Activated T-cell treated with anti-CD3 and anti-CD28 coated beads, Interleukin-2, amount 50 U/mL, for 72 hours (primary cell): ENCODE data around the gene SLC25A44. TPM values are rescaled to one million over a fixed set of nuclear protein-coding genes. Genes with fewer than 3 reads are reported as not detected.
"Not testable (repeated sequence)": the region's sequence is repeated elsewhere in the genome, so short reads cannot be mapped to it uniquely, and the experiment has no call there.

Experiments
- ATAC-seq, 2 donors: fragments of 150-1000 bp; cut with Tn5 transposase; replicated peaks in 1 of 2; 2 replicates each; pipeline ENCODE4 v1.10.0; 2021; ENCODE audit warnings: moderate library complexity in 2 of 2, mild to moderate bottlenecking in 1 of 2
- DNase-seq, 2 donors: peaks; one replicate each; pipeline ENCODE4 v3.0.0; 2021 to 2022; ENCODE audit warnings: mixed read lengths in 1 of 2
- H3K27ac Mint-ChIP-seq: one replicate; pipeline ENCODE4 v1.8.0; 2022; ENCODE audit warnings: mild to moderate bottlenecking, moderate library complexity, mixed read lengths
- H3K27me3 Mint-ChIP-seq: one replicate; pipeline ENCODE4 v1.8.0; 2022; ENCODE audit warnings: low read depth, mixed read lengths
- H3K36me3 Mint-ChIP-seq, 2 donors: one replicate each; pipeline ENCODE4 v1.8.0; 2022; ENCODE audit warnings: mixed read lengths in 2 of 2, mild to moderate bottlenecking in 1 of 2; ENCODE audit not compliant: insufficient read depth in 2 of 2
- H3K4me1 Mint-ChIP-seq: one replicate; pipeline ENCODE4 v1.8.0; 2022; ENCODE audit warnings: low read depth, mixed read lengths
- H3K4me3 Mint-ChIP-seq, 2 donors: one replicate each; pipeline ENCODE4 v1.8.0; 2022; ENCODE audit warnings: mild to moderate bottlenecking in 2 of 2, mixed read lengths in 2 of 2, moderate library complexity in 2 of 2
- H3K9me3 Mint-ChIP-seq, 2 donors: one replicate each; pipeline ENCODE4 v1.8.0; 2022; ENCODE audit warnings: mixed read lengths in 2 of 2
- total RNA-seq, 2 donors: library from RNA; stranded (reverse); gene quantifications; one replicate each; pipeline ENCODE4 v1.2.3, GENCODE V29; 2022

The SLC25A44 gene
- total RNA-seq, 2 donors from 2014 or later: 52.3 to 71.0 TPM

GRCh38 chr1:156176610-156177210, 17.2 kb upstream of the SLC25A44 start:
- DNase-seq: no peak
- Mint-ChIP-seq H3K27ac (no peak overlapping the region), H3K9me3 (no peaks in the 10 kb centered on the region), H3K27me3 (no peaks in the 10 kb centered on the region), H3K36me3 (peaks cover 11 to 31% of the 10 kb centered on the region in 2 donors), H3K4me1 (peaks cover 33% of the 10 kb centered on the region), H3K4me3 (no peak overlapping the region)
- ATAC-seq: no peak

GRCh38 chr1:156177919-156178654, 15.8 kb upstream of the SLC25A44 start:
- Mint-ChIP-seq H3K4me1 (peaks cover 28% of the 10 kb centered on the region), H3K9me3 (no peaks in the 10 kb centered on the region), H3K4me3 (peak overlapping the region in 1 of 2 donors; percentile 8), H3K27ac (no peak overlapping the region), H3K36me3 (peaks cover 11 to 28% of the 10 kb centered on the region in 2 donors), H3K27me3 (no peaks in the 10 kb centered on the region)
- ATAC-seq (peak in 1 of 2 donors; percentile 32), DNase-seq (no peak)

GRCh38 chr1:156180471-156180870, 13.4 kb upstream of the SLC25A44 start:
- no peak overlapping the region for H3K4me3 Mint-ChIP-seq
- ATAC-seq (no peak), DNase-seq (no peak)
- no peaks in the 10 kb centered on the region for H3K27me3 Mint-ChIP-seq
- no peaks in the 10 kb centered on the region for H3K9me3 Mint-ChIP-seq
- H3K36me3 Mint-ChIP-seq: peaks cover 5 to 17% of the 10 kb centered on the region in 2 donors
- peaks cover 20% of the 10 kb centered on the region for H3K4me1 Mint-ChIP-seq
- no peak overlapping the region for H3K27ac Mint-ChIP-seq

DNA sequence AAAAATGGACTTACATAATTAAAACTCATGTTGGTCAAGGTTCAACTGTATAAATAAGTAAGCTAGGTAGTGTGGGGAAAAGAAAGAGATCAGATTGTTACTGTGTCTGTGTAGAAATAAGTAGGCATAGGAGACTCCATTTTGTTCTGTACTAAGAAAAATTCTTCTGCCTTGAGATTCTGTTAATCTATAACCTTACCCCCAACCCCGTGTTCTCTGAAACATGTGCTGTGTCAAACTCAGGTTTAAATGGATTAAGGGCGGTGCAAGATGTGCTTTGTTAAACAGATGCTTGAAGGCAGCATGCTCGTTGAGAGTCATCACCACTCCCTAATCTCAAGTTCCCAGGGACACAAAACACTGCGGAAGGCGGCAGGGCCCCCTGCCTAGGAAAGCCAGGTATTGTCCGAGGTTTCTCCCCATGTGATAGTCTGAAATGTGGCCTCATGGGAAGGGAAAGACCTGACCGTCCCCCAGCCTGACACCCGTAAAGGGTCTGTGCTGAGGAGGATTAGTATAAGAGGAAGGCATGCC, 12.4 kb upstream of the SLC25A44 start:
- DNase-seq, H3K4me3 Mint-ChIP-seq, H3K27me3 Mint-ChIP-seq, ATAC-seq, H3K27ac Mint-ChIP-seq, H3K9me3 Mint-ChIP-seq: not testable (repeated sequence)
- H3K4me1 Mint-ChIP-seq: peaks cover 20% of the 10 kb centered on the region
- peaks cover 5 to 14% of the 10 kb centered on the region in 2 donors for H3K36me3 Mint-ChIP-seq

GRCh38 chr1:156182010-156182779, 11.7 kb upstream of the SLC25A44 start:
- H3K27ac Mint-ChIP-seq, H3K27me3 Mint-ChIP-seq, H3K4me3 Mint-ChIP-seq, DNase-seq, ATAC-seq, H3K9me3 Mint-ChIP-seq: not testable (repeated sequence)
- peaks cover 5 to 12% of the 10 kb centered on the region in 2 donors for H3K36me3 Mint-ChIP-seq
- H3K4me1 Mint-ChIP-seq: peaks cover 14% of the 10 kb centered on the region

GRCh38 chr1:156186347-156187177, 7.3 kb upstream of the SLC25A44 start:
- H3K4me1 Mint-ChIP-seq, H3K4me3 Mint-ChIP-seq, H3K36me3 Mint-ChIP-seq, H3K27me3 Mint-ChIP-seq, DNase-seq, H3K9me3 Mint-ChIP-seq, H3K27ac Mint-ChIP-seq, ATAC-seq: not testable (repeated sequence)

- H3K4me1 Mint-ChIP-seq, DNase-seq, H3K4me3 Mint-ChIP-seq, H3K27ac Mint-ChIP-seq, H3K9me3 Mint-ChIP-seq, H3K27me3 Mint-ChIP-seq, ATAC-seq: not testable (repeated sequence)
- H3K36me3 Mint-ChIP-seq: peaks cover 6 to 17% of the 10 kb centered on the region in 2 donors
Observed at GRCh38 chr1:156190265-156190664, 3.6 kb upstream of the SLC25A44 start.

GRCh38 chr1:156191292-156191964, 2.5 kb upstream of the SLC25A44 start:
- H3K9me3 Mint-ChIP-seq: peaks cover 0 to 1% of the 10 kb centered on the region in 2 donors
- H3K4me3 Mint-ChIP-seq: no peak overlapping the region
- ATAC-seq: no peak
- H3K27me3 Mint-ChIP-seq: no peaks in the 10 kb centered on the region
- H3K4me1 Mint-ChIP-seq: no peaks in the 10 kb centered on the region
- DNase-seq: no peak
- H3K36me3 Mint-ChIP-seq: peaks cover 9 to 26% of the 10 kb centered on the region in 2 donors
- H3K27ac Mint-ChIP-seq: no peak overlapping the region

- peaks cover 11 to 28% of the 10 kb centered on the region in 2 donors for H3K36me3 Mint-ChIP-seq
Observed at GRCh38 chr1:156193208-156193487, 756 bp upstream of the SLC25A44 start.

GRCh38 chr1:156194300-156194652, 372 bp downstream of the SLC25A44 start:
- Mint-ChIP-seq H3K4me1 (no peaks in the 10 kb centered on the region), H3K27ac (peak overlapping the region; percentile 84), H3K4me3 (peak overlapping the region in 1 of 2 donors; percentile 93), H3K27me3 (no peaks in the 10 kb centered on the region), H3K36me3 (peaks cover 16 to 35% of the 10 kb centered on the region in 2 donors), H3K9me3 (peaks cover 0 to 1% of the 10 kb centered on the region in 2 donors)
- no peak for ATAC-seq
- no peak for DNase-seq

More at GRCh38 chr1:156193208-156193487, 756 bp upstream of the SLC25A44 start:
- H3K4me1 Mint-ChIP-seq: no peaks in the 10 kb centered on the region
- ATAC-seq (no peak), DNase-seq (no peak)
- H3K27ac Mint-ChIP-seq: peak overlapping the region; percentile 84
- H3K4me3 Mint-ChIP-seq: peak overlapping the region in 1 of 2 donors; percentile 93
- H3K27me3 Mint-ChIP-seq: no peaks in the 10 kb centered on the region
- H3K9me3 Mint-ChIP-seq: peaks cover 0 to 1% of the 10 kb centered on the region in 2 donors

- H3K36me3 Mint-ChIP-seq: peaks cover 26 to 46% of the 10 kb centered on the region in 2 donors
- H3K4me3 Mint-ChIP-seq: peak overlapping the region in 1 of 2 donors; percentile 93
- no peak for ATAC-seq
- H3K27me3 Mint-ChIP-seq: no peaks in the 10 kb centered on the region
- H3K9me3 Mint-ChIP-seq: no peaks in the 10 kb centered on the region
- peak overlapping the region; percentile 66 for H3K27ac Mint-ChIP-seq
- DNase-seq: no peak
- H3K4me1 Mint-ChIP-seq: no peaks in the 10 kb centered on the region
Observed at GRCh38 chr1:156195853-156196252, 1.9 kb downstream of the SLC25A44 start.

DNA sequence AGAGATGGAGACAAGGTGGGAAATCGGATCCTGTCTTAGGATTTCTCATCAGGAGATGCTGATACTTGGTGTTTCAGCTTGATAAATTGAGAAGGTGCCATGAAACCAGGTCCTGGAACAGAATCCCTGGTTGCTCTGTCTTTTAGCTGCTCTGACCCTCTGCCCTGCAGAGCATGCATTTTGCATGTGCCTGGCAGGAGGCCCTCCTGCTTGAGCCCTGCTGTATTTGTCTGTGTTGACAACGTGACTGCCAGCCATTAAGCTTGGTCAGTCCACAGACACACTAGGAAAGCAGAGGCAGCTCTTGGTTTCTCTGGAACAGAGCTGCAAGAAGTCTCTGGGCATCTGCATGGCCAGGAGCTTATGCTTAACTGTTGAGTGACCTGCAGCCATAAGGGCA, 2.5 kb downstream of the SLC25A44 start:
- ATAC-seq (no peak), DNase-seq (no peak)
- Mint-ChIP-seq H3K36me3 (peaks cover 26 to 46% of the 10 kb centered on the region in 2 donors), H3K4me1 (no peaks in the 10 kb centered on the region), H3K27me3 (no peaks in the 10 kb centered on the region), H3K27ac (peak overlapping the region; percentile 66), H3K9me3 (no peaks in the 10 kb centered on the region), H3K4me3 (peak overlapping the region in 1 of 2 donors; percentile 93)
